Measurements from ENCODE around the gene ADAM12.
A peak's percentile ranks its signal among the peaks of the same experiment; 100 is the strongest.

The ADAM12 gene

GRCh38 chr10:126387931-126388911 lies at the start of gene ADAM12:
ADAM12 (minus strand) TSS chr10:126388477; CDS start chr10:126388145, 332 bp downstream.
- peaks cover 40% of the 10 kb centered on the region for H3K27me3 Mint-ChIP-seq (ENCODE audit: low read depth)
- peaks cover 4% of the 10 kb centered on the region for H3K4me1 Mint-ChIP-seq (ENCODE audit: low read depth)
- peak within 1 kb of the TSS; percentile 59 for H3K4me3 Mint-ChIP-seq
- no peaks in the 10 kb centered on the region for H3K9me3 Mint-ChIP-seq
- no peak within 1 kb of the TSS for H3K27ac Mint-ChIP-seq
- H3K36me3 Mint-ChIP-seq (ENCODE audit: low read depth), result peaks cover 4% of the 10 kb centered on the region

DNA sequence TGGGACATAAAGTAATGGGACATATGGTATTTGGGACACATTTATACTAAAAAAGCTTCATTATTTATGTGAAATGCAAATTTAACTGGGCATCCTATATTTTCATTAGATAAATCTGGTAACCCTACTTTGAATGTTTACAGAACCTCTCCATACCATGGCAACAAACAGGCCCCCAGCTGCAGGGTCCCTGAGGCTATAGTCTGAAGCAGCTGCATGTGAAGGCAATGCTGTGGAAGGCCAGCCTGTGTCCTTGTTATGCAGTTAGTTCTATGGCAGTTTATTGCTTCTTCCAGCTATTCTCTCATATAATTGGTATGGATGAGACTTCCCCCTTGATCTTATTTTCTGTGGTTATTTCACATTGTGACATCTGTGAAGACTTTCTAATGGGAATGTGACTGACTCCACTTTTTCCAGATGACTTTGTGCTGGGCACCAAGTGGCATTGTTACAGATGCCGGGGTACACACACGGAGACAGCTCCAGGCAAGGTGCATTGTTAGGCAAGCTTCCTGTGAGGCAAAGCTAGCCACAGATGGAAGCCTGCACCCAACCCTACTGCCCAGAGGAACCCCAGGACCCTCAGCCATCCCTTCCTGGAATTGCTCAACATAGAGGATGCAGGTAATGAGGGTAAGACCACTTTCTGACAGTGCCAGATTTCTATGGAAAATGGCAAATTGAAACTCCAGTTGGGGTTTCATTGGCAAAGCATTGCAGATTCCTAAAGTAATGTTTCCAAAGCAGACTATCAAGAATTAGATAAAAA lies 49.5 kb upstream of the ADAM12 start:
- Mint-ChIP-seq H3K9me3 (no peaks in the 10 kb centered on the region), H3K27me3 (ENCODE audit: low read depth) (no peaks in the 10 kb centered on the region), H3K36me3 (ENCODE audit: low read depth) (no peaks in the 10 kb centered on the region), H3K4me3 (no peak overlapping the region), H3K27ac (no peak overlapping the region), H3K4me1 (ENCODE audit: low read depth) (no peaks in the 10 kb centered on the region)

DNA sequence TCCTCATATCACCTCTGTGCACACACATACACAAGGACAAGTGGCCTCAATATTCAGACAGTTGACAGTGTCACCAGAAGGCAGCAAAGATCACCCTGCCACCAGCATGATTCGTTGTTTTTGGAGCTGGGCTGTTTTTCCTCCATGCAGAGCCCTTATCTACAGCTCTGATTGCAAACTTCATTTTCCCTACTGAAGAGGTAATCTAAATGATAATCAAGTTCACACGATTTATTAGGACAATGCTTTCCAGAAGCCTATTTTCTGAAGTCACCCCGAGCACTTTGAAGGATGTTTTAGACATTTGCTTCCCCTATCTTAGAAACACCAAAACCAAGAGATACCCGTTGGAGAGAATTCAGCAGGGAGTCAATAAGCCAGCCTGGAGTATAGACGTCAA lies 46.0 kb upstream of the ADAM12 start:
- no peak overlapping the region for H3K4me3 Mint-ChIP-seq
- no peaks in the 10 kb centered on the region for H3K27me3 Mint-ChIP-seq (ENCODE audit: low read depth)
- no peaks in the 10 kb centered on the region for H3K4me1 Mint-ChIP-seq (ENCODE audit: low read depth)
- H3K9me3 Mint-ChIP-seq, result no peaks in the 10 kb centered on the region
- no peak overlapping the region for H3K27ac Mint-ChIP-seq
- H3K36me3 Mint-ChIP-seq (ENCODE audit: low read depth), result no peaks in the 10 kb centered on the region

DNA sequence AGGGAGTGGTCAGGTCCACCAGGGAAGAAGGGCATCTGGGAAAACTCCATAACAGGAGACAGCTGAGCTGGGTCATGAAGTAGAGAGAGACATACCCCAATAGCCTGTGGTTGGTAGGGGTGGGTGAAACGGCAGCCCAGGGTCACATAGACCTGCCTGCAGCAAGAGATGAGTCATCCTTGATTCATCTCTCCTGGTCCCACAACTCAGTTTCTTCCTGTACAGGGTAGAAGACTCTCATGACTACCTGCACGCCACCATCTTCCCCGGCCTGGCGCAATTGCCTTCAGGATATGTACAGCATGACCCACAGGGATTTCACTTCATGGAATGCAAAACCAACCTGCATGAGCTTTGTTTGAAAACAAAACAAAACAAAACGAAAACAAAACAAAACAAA lies 45.1 kb upstream of the ADAM12 start:
- H3K4me3 Mint-ChIP-seq, result no peak overlapping the region
- H3K4me1 Mint-ChIP-seq (ENCODE audit: low read depth), result no peaks in the 10 kb centered on the region

DNA sequence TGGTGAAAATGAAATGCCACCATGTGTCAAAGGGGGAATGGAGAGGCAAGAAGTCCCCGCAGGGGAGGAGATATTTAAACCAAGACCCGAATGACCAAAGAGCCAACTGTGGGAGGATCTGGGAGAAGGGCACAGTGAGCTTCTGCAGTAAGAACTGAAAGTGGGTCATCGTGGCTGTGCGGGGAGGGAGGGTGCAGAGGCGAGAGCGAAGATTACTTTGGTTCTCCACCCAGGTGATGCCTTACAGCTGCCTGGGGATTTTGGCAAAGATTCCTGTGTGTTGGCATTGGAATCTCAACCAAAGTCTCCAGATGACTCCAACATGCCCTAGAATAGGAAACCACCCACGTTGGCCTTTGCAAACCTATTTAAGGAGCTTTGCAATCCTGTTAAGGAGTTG lies 44.2 kb upstream of the ADAM12 start:
- no peaks in the 10 kb centered on the region for H3K36me3 Mint-ChIP-seq (ENCODE audit: low read depth)
- H3K4me3 Mint-ChIP-seq, result no peak overlapping the region
- no peaks in the 10 kb centered on the region for H3K4me1 Mint-ChIP-seq (ENCODE audit: low read depth)
- no peak overlapping the region for H3K27ac Mint-ChIP-seq
- H3K27me3 Mint-ChIP-seq (ENCODE audit: low read depth), result no peaks in the 10 kb centered on the region
- H3K9me3 Mint-ChIP-seq, result no peaks in the 10 kb centered on the region

More for the DNA sequence above, 45.1 kb upstream of the ADAM12 start:
- Mint-ChIP-seq H3K36me3 (ENCODE audit: low read depth) (no peaks in the 10 kb centered on the region), H3K27ac (no peak overlapping the region), H3K9me3 (no peaks in the 10 kb centered on the region), H3K27me3 (ENCODE audit: low read depth) (no peaks in the 10 kb centered on the region)

GRCh38 chr10:126431816-126432215 lies 43.5 kb upstream of the ADAM12 start:
- H3K4me3 Mint-ChIP-seq, result no peak overlapping the region
- no peaks in the 10 kb centered on the region for H3K27me3 Mint-ChIP-seq (ENCODE audit: low read depth)
- H3K4me1 Mint-ChIP-seq (ENCODE audit: low read depth), result no peaks in the 10 kb centered on the region
- no peak overlapping the region for H3K27ac Mint-ChIP-seq
- no peaks in the 10 kb centered on the region for H3K36me3 Mint-ChIP-seq (ENCODE audit: low read depth)
- no peaks in the 10 kb centered on the region for H3K9me3 Mint-ChIP-seq

- Mint-ChIP-seq H3K36me3 (ENCODE audit: low read depth) (no peaks in the 10 kb centered on the region), H3K4me1 (ENCODE audit: low read depth) (no peaks in the 10 kb centered on the region), H3K9me3 (no peaks in the 10 kb centered on the region), H3K4me3 (no peak overlapping the region), H3K27me3 (ENCODE audit: low read depth) (no peaks in the 10 kb centered on the region), H3K27ac (no peak overlapping the region)
These were observed 42.2 kb upstream of the ADAM12 start for GRCh38 chr10:126430512-126430911.

GRCh38 chr10:126429275-126429674 lies 41.0 kb upstream of the ADAM12 start:
- Mint-ChIP-seq H3K27ac (no peak overlapping the region), H3K4me1 (ENCODE audit: low read depth) (no peaks in the 10 kb centered on the region), H3K9me3 (no peaks in the 10 kb centered on the region), H3K36me3 (ENCODE audit: low read depth) (no peaks in the 10 kb centered on the region), H3K27me3 (ENCODE audit: low read depth) (no peaks in the 10 kb centered on the region), H3K4me3 (no peak overlapping the region)

DNA sequence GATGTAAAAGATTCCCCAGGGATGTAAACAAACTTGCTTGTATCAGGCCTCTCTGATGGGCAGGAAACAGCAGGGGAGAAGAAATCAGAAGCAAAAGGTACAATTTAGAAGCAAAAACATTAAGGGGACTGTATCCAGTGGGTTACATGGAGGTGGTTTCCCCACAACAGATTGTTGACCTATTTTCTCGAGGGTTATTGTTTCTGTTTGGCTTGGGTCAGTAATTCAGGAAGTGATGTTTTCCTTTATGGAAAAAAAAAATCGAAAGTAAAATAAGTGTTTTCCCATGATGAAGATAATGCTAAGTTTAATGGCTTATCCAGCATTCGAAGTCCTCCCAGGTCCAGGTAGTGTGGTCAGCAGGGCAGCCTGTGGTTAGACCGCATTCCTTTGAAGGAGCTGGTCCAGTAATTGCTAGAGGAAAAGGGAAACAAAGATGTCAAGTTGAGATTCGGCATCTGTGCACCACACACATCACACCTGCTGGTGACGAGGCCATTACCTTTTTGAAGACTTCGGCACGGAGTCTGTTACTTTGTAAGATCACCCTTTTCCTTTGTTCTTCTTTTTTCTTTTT lies 37.3 kb upstream of the ADAM12 start:
- no peak overlapping the region for H3K4me3 Mint-ChIP-seq
- no peak overlapping the region for H3K27ac Mint-ChIP-seq
- no peaks in the 10 kb centered on the region for H3K27me3 Mint-ChIP-seq (ENCODE audit: low read depth)
- no peaks in the 10 kb centered on the region for H3K4me1 Mint-ChIP-seq (ENCODE audit: low read depth)
- peaks cover 11% of the 10 kb centered on the region for H3K9me3 Mint-ChIP-seq
- no peaks in the 10 kb centered on the region for H3K36me3 Mint-ChIP-seq (ENCODE audit: low read depth)

GRCh38 chr10:126425032-126425431 lies 36.8 kb upstream of the ADAM12 start:
- peaks cover 11% of the 10 kb centered on the region for H3K9me3 Mint-ChIP-seq
- H3K27me3 Mint-ChIP-seq (ENCODE audit: low read depth), result no peaks in the 10 kb centered on the region
- H3K4me3 Mint-ChIP-seq, result no peak overlapping the region
- no peaks in the 10 kb centered on the region for H3K4me1 Mint-ChIP-seq (ENCODE audit: low read depth)
- no peak overlapping the region for H3K27ac Mint-ChIP-seq
- no peaks in the 10 kb centered on the region for H3K36me3 Mint-ChIP-seq (ENCODE audit: low read depth)

GRCh38 chr10:126423732-126424491 lies 35.6 kb upstream of the ADAM12 start:
- H3K9me3 Mint-ChIP-seq, result peaks cover 11% of the 10 kb centered on the region
- no peak overlapping the region for H3K27ac Mint-ChIP-seq
- no peaks in the 10 kb centered on the region for H3K36me3 Mint-ChIP-seq (ENCODE audit: low read depth)
- no peaks in the 10 kb centered on the region for H3K27me3 Mint-ChIP-seq (ENCODE audit: low read depth)
- no peak overlapping the region for H3K4me3 Mint-ChIP-seq
- H3K4me1 Mint-ChIP-seq (ENCODE audit: low read depth), result no peaks in the 10 kb centered on the region

DNA sequence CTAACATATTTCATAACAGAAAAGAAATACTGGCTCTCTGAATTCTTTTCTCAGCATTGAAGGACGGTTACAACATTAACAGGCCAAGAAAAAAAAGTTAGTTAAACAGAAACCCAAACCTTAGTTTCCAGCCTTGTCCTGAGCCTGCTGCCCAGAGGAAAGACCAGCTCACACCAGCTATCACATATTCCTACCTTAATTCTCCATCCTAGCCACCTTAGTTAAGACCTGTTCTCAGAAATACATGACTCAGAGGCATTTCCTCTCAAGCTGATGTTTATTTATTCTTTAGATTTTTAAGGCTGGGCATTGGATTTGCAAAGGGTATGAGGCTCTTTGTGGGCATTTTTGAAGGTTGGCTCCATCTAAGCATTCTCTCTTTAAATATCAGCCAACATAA lies 34.3 kb upstream of the ADAM12 start:
- Mint-ChIP-seq H3K36me3 (ENCODE audit: low read depth) (no peaks in the 10 kb centered on the region), H3K27me3 (ENCODE audit: low read depth) (no peaks in the 10 kb centered on the region), H3K27ac (no peak overlapping the region), H3K4me3 (no peak overlapping the region), H3K9me3 (peaks cover 11% of the 10 kb centered on the region), H3K4me1 (ENCODE audit: low read depth) (no peaks in the 10 kb centered on the region)

- Mint-ChIP-seq H3K4me3 (no peak overlapping the region), H3K27me3 (ENCODE audit: low read depth) (no peaks in the 10 kb centered on the region), H3K36me3 (ENCODE audit: low read depth) (no peaks in the 10 kb centered on the region), H3K4me1 (ENCODE audit: low read depth) (no peaks in the 10 kb centered on the region), H3K27ac (no peak overlapping the region), H3K9me3 (peaks cover 12% of the 10 kb centered on the region)
These were observed 33.5 kb upstream of the ADAM12 start for GRCh38 chr10:126421756-126422256.
